GM19043 (cell line): Measurements from ENCODE around the gene NSMF.
A peak's percentile ranks its signal among the peaks of the same experiment; 100 is the strongest.

Experiments used
- ATAC-seq: cut with Tn5 transposase; IDR thresholded peaks from one replicate; pipeline ENCODE4 v1.9.1; 2021; ENCODE audit warnings: low read depth; ENCODE audit not compliant: unreplicated experiment

The NSMF gene

GRCh38 chr9:137459152-137459600 lies at the start of gene NSMF:
NSMF (minus strand) TSS chr9:137459334; CDS start chr9:137459102, 232 bp downstream.
- ATAC-seq: peak; percentile 57

DNA sequence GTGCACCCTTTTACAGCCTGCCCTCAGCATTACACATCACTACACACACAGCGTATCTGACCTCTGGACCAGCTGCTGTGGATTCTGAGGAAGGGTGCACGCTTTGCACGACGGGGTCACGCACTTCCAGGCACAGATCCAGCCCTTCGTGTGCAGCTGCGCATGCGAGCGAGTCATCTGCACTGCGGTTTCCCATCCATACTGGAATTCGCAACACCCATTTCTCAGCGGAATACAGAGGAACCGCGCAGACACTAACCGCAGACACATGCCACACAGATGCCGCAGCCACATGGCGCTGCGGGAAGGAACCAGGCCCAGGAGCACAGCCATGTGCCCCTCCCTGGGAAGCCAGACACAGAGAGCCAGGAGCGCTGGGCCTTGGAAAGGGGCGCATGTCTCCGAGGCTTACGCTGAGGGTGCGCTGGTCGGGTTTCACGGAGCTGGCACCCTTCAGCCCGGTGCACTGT lies 47.6 kb upstream of the NSMF start:
- ATAC-seq: no peak

DNA sequence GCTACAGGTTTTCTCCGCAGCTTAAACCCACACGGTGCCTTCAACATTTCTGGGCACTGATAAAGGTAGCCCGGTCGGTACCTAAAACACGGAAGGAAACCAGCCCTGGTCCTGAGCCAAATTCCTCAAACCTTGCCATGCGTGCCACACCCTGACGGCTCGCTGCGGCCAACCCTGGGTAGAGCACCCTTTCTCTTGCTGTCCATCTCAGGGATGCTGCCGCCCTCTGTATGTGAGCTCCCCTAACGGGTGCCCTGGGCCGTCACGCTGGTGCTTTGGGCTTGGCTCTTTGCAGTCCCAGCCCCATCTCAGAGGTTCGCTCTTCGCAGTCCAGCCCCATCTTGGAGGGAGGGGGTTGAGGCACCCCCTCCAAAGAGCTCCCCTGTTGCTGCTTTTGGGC lies 47.1 kb upstream of the NSMF start:
- ATAC-seq: no peak

DNA sequence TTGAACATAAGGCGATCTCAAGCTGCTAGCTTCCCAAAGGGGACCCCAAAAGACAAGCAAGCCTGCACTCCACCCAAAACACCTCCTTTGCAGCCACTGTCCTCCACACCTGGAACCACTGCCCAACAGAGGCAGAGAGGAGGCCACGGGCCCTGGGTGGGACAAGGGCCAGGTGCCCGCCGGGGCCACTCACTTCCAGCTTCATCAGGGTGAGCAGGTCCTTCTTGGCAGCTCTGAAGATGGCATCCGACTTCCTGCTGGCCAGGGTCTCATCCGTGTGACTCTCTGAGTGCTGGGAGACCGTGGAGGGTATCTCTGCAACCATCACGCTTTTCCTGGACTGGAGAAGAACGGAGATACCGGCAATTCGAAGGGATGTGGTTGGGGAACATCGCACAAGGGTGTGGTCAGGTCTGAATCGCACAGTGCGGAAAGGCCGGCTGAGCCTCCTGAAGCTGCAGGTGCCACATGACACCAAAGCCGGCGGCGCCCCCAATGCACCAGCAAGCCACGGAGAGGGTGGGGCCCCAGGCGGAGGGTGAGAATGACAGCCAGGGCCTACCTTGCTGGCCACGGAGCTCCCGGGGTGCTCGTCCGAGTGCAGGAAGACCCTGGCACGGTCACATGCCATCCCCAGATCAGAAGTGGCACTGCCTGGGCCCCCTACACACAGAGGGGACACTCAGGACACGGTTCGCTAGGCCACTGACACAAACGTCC lies 46.4 kb upstream of the NSMF start:
- no peak for ATAC-seq

DNA sequence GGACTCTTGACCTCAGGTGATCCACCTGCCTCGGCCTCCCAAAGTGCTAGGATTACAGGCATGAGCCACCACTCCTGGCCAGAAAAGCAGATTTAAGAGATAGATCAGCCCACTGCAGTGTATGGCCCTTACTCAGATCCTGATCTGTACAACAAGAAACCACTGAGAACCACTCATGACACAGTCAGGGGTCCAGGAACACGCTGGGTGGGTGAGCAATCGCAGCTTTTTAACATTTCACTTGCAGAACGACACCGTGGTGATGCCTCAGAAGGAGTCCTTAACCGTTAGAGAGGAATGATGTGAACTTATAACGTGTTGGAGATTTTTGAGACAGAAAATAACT lies 45.3 kb upstream of the NSMF start:
- no peak for ATAC-seq

DNA sequence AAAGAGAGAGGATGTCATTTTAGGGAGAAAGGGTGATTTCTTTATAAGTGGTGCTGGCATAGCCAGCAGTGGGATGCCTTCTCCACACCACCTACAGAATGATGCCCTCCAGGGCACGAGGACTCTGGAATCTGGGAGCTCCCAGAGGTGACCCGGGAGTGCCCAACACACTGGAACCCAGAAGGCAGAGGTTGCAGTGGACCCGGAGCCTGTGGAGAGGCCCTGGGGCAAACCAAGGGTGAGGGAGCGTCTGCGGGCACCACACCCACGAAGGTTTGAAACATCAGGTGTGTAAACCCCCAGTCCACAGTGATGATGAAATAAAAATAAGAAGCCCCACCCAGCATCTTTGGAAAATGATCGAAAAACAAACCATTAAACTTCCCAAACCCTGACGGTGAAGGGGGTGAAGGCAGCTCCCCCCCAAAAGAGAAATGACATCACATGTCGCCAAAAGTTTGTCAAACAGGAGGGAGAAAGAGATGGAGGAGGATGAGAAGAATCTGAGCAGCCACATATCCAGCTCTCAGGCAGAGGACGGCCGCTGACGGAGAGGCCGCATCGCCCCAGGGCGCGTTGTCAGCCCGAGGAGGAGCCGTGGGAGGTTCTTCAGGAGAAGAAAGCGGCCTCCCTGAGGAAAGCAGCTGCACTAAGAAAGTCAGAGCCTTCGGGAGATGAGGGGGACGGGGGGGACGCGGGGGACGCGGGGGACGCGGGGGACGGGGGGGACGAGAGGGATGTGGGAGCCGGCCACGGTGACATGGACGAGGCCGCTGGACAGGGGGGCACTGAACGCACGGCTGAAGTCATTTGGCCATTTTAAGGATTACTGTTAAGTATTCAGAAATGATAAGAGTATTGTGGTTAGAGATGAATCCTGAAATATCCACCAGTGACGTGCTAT lies 43.1 kb upstream of the NSMF start:
- no peak for ATAC-seq

DNA sequence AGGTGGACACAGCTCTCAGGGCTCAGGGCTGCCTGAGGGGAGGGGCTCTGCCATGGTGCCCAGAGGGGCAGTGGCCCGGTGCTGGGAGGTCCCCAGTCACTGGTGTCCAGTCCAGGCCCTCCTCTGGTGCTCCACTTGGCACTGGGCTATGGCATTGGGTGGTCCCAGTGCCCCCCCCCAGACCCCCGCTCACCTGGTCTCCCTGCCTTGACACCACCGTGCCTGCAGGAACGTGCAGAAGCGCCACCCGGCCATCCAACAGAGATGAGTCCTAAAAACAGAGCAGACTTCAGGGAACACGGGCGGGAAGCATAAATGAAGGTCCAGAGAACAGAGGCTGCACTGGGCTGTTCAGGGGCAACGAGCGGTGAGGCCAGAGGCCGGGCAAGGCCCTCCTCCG lies 42.3 kb upstream of the NSMF start:
- no peak for ATAC-seq

DNA sequence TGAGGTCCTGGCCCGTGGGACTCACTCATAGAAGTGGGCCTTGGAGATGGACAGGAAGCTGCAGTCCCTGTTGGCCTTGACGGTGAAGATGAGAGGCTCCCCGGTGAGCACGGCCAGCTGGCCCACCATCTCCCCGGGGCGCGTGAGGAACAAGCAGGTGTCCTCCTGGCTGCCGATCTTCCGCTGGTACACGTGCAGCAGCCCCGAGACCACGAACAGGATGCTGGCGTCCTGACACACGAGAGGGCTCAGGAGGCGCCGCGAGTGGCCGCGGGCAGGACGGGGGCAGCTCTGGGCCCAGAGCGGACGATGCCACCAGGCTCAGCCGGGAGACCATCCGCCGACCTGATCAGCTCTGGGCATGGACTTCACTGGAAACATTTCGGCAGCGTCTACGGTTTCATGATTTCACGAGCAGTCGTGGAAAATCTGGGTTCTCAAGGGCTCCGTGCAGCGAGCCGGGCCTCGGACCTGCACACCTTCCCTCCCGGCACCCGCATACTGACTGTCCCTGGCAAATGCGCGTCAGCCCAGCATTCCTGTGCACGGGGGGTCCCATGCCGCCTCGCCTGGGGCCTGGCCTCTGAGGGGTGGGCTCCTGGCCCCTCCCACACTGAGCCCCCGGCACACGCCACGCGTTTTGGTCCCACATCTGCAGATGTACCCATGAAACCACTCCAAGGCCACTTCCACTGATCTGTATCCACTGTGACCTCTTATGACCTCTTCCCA lies 41.7 kb upstream of the NSMF start:
- no peak for ATAC-seq

GRCh38 chr9:137499858-137500661 lies 40.9 kb upstream of the NSMF start:
- ATAC-seq: no peak

DNA sequence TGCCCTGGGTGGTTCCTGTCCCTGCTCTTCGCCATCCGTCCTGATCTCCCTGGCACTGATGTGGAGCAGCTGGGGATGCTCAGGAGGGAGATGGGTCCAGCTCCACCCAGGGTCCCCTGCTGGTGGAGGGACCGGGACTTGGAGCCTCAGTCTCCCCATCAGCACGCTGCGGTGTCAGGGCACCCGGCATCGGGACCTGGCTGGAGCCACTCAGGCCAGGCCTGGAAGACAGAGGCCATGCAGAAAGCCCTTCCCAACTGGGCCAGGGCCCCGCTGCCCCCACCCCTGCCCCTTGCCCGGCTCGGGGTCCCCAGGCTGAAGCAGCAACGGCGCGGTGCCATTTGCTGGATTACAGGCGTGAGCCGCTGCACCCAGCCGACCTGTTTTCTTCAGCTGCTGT lies 40.3 kb upstream of the NSMF start:
- no peak for ATAC-seq

DNA sequence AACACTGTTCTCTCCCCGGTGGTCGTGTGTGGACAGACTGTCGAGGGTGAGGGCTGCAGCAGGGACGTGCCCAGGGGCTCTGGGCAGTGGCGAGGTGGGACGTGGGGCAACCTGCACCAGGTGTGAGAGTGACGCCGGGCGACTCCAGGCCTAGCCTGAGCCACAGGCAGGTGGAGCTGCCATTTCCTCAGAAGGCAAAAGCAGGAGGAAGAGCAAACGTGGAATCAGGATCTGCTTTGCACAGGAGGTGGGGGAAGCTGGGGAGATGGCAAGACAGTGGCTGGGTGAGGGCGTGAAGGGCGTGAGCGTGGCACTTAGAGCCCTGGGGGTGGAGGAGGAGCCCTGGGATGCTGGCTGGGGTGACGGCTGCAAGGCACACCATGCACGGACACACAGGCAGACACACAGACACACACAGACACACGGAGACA lies 39.6 kb upstream of the NSMF start:
- ATAC-seq: no peak

GRCh38 chr9:137497921-137498719 lies 39.0 kb upstream of the NSMF start:
- ATAC-seq: no peak

GRCh38 chr9:137496601-137497375 lies 37.7 kb upstream of the NSMF start:
- no peak for ATAC-seq

DNA sequence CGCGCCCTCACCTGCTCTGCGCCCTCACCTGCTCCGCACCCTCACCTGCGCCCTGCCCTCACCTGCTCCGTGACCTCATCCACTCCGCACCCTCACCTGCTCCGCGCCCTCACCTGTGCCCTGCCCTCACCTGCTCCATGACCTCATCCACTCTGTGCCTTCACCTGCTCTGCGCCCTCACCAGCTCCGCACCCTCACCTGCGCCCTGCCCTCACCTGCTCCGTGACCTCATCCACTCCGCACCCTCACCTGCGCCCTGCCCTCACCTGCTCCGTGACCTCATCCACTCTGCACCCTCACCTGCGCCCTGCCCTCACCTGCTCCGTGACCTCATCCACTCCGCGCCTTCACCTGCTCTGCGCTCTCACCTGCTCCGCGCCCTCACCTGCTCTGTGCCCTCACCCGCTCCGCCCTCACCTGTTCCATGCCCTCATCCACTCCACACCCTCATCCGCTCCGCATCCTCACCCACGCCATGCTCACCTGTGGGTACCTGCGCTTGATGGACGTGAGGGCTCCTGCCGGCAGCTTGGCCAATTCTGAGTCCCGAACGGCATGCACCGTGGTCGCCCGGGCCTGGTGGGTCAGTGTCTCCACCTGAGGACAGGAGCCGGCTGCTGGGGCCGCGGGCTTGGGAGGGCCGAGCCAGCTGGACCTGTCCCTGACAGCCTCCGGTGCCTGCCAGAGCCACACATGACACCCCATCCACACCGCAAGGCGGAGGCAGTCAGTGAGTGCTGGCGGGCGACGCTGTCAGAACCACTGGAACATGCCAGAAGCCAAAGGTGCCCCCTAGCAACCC lies 35.6 kb upstream of the NSMF start:
- no peak for ATAC-seq

- ATAC-seq: no peak
These were observed 35.0 kb upstream of the NSMF start for GRCh38 chr9:137494104-137494544.

GRCh38 chr9:137493364-137494103 lies 34.4 kb upstream of the NSMF start:
- no peak for ATAC-seq
